ENCODE data around the gene TBC1D3C.
"Not testable (repeated sequence)": the region's sequence is repeated elsewhere in the genome, so short reads cannot be mapped to it uniquely, and the experiment has no call there.

The TBC1D3C gene

DNA sequence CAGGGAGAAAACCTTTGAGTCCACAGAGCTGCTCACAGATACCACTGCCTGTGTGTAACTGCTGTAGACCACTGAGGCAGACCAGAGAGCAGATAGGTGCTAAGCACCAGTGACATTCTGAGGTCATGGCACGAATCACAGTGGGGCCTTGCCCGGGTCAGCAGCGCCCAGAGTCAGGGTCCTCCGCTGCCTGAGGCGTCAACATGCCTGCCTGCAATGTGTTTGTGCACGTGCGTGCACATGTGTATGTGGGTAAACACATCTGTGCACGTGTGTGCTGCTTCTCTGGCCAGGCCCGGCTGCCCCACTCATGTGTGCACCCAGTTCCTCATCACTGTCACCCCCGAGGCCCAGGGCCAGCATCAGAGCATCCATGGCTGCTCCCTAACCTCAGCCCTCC is at the start of gene TBC1D3C:
Gene TBC1D3C, minus strand, starts transcription at position 101 of the 400 bp plus-strand sequence. CDS start 1,568 bp downstream, outside the sequence.
- DNase-seq: not testable (repeated sequence)

DNA sequence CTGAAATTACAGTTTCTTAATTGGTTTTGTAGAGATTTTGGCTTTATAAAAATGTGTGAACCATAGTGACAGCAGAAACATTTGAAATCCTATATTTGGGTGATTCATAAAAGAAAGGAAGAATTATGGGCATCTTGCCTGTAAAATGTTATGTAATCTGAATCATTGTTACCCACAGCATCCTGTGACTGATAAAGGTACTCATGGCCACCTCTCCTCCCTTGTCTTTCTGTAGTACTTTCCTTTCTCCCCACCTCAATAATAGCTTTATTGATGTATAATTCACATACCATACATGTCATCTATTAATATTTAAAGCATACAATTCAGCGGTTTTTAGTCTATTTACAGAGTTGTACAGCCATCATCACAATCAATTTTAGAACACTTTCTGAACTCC is 30.8 kb upstream of the TBC1D3C start:
- not testable (repeated sequence) for DNase-seq

DNA sequence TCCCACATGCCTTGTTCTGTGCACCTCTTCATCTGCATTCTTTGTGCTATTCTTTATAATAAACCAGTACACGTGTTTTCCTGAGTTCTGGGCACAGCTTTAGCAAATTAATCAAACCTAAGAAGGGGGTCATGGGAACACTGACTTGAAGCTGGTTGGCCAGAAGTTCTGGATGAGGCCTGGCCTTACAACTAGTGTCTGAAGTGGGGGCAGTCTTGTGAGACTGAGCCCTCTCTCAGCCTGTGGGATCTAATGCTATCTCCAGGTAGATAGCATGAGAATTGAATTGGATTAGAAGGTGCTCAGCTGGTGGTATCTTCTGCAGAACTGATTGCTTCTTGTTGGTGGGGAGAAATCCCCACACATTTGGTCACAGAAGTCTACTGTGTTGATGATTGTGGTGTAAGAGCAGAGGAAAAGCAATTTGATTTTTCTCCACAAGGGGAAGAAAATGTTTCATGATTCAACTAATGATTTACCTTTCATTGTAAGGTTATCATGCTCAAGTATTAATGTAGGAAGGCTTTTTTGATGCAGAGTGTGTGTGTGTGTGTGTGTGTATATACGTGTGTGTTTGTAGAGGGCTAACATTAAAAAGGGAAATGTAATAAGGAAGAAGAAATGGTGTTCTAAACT is 25.7 kb upstream of the TBC1D3C start:
- not testable (repeated sequence) for DNase-seq

DNA sequence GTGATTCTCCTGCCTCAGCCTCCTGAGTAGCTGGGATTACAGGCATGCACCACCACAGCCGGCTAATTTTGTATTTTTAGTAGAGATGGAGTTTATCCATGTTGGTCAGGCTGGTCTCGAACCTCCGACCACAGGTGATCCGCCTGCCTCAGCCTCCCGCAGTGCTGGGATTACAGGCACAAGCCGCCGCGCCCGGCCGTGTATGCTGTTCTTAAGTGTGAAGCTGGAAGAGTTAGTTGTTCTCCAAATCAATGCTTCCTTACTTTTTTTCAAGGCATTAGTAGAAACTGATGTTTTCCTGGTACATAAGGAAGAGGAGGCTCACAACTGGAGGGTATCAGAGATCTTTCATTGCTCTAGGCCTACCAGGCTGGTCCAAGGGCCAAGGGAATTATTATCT is 19.7 kb upstream of the TBC1D3C start:
- not testable (repeated sequence) for DNase-seq

DNA sequence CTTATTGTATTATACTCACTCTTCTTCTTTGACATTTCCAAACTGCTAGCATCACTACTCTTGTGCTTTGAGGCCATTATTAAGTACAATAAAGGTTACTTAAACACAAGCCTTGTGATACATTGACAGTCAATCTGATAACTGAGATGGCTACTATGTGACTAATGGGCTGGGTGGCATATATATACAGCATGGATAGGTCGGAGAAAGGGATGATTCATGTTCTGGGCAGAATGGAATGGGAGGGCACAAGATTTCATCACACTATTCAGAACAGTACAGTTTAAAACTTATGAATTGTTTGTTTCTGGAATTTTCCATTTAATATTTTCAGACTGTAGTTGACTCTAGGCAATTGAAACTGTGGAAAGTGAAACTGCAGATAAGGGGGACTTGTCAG is 18.9 kb upstream of the TBC1D3C start:
- not testable (repeated sequence) for DNase-seq

Data from DMS153 (cell line).